ENCODE results near the gene MACROH2A2.

The MACROH2A2 gene

GRCh38 chr10:70090951-70091350 lies 38.3 kb downstream of the MACROH2A2 start:
- DNase-seq (ENCODE audit: low read depth in 1 of 2, low spot score in 1 of 2): no peak
- TF ChIP-seq GABPA (IDR thresholded peaks at IDR 0.05; ENCODE audit: low read depth): no peak
- TF ChIP-seq POLR2AphosphoS5 (IDR thresholded peaks at IDR 0.05; ENCODE audit: low read depth): no peak
- TF ChIP-seq, protein P1, sequence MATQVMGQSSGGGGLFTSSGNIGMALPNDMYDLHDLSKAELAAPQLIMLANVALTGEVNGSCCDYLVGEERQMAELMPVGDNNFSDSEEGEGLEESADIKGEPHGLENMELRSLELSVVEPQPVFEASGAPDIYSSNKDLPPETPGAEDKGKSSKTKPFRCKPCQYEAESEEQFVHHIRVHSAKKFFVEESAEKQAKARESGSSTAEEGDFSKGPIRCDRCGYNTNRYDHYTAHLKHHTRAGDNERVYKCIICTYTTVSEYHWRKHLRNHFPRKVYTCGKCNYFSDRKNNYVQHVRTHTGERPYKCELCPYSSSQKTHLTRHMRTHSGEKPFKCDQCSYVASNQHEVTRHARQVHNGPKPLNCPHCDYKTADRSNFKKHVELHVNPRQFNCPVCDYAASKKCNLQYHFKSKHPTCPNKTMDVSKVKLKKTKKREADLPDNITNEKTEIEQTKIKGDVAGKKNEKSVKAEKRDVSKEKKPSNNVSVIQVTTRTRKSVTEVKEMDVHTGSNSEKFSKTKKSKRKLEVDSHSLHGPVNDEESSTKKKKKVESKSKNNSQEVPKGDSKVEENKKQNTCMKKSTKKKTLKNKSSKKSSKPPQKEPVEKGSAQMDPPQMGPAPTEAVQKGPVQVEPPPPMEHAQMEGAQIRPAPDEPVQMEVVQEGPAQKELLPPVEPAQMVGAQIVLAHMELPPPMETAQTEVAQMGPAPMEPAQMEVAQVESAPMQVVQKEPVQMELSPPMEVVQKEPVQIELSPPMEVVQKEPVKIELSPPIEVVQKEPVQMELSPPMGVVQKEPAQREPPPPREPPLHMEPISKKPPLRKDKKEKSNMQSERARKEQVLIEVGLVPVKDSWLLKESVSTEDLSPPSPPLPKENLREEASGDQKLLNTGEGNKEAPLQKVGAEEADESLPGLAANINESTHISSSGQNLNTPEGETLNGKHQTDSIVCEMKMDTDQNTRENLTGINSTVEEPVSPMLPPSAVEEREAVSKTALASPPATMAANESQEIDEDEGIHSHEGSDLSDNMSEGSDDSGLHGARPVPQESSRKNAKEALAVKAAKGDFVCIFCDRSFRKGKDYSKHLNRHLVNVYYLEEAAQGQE (IDR thresholded peaks at IDR 0.05; ENCODE audit: insufficient replicate concordance, low read depth): no peak
- no peak for TF ChIP-seq CTCF (IDR thresholded peaks at IDR 0.05; ENCODE audit: insufficient read depth, low read length)
- TF ChIP-seq SPI1 (IDR thresholded peaks at IDR 0.05; ENCODE audit: borderline replicate concordance, low read depth): no peak
- Histone ChIP-seq H3K4me3 (replicated peaks; ENCODE audit: insufficient read depth, low read length) (no peak overlapping the region), H3K27ac (replicated peaks) (no peak overlapping the region), H3K27me3 (ENCODE audit: insufficient read depth, poor library complexity, severe bottlenecking) (no peaks in the 10 kb centered on the region)

GRCh38 chr10:70092389-70092718 lies 39.7 kb downstream of the MACROH2A2 start:
- no peak overlapping the region for H3K4me3 ChIP-seq (replicated peaks; ENCODE audit: insufficient read depth, low read length)
- no peak for DNase-seq (ENCODE audit: low read depth in 1 of 2, low spot score in 1 of 2)
- TF ChIP-seq GABPA (IDR thresholded peaks at IDR 0.05; ENCODE audit: low read depth): no peak
- TF ChIP-seq CTCF (IDR thresholded peaks at IDR 0.05; ENCODE audit: insufficient read depth, low read length): no peak
- no peak for TF ChIP-seq SPI1 (IDR thresholded peaks at IDR 0.05; ENCODE audit: borderline replicate concordance, low read depth)
- TF ChIP-seq POLR2AphosphoS5 (IDR thresholded peaks at IDR 0.05; ENCODE audit: low read depth): no peak
- TF ChIP-seq, protein P1 (IDR thresholded peaks at IDR 0.05; ENCODE audit: insufficient replicate concordance, low read depth): no peak
- H3K27me3 ChIP-seq (ENCODE audit: insufficient read depth, poor library complexity, severe bottlenecking): no peaks in the 10 kb centered on the region
- H3K27ac ChIP-seq (replicated peaks): no peak overlapping the region

GRCh38 chr10:70093335-70093944 lies 40.8 kb downstream of the MACROH2A2 start:
- no peak overlapping the region for H3K27ac ChIP-seq (replicated peaks)
- TF ChIP-seq, protein P1 (IDR thresholded peaks at IDR 0.05; ENCODE audit: insufficient replicate concordance, low read depth): no peak
- no peak for TF ChIP-seq SPI1 (IDR thresholded peaks at IDR 0.05; ENCODE audit: borderline replicate concordance, low read depth)
- H3K27me3 ChIP-seq (ENCODE audit: insufficient read depth, poor library complexity, severe bottlenecking): no peaks in the 10 kb centered on the region
- DNase-seq (ENCODE audit: low read depth in 1 of 2, low spot score in 1 of 2): no peak
- no peak overlapping the region for H3K4me3 ChIP-seq (replicated peaks; ENCODE audit: insufficient read depth, low read length)
